ENCODE data around the gene HSPA1L. TPM values are rescaled to one million over a fixed set of nuclear protein-coding genes. Genes with fewer than 3 reads are reported as not detected.

HSPA1L gene
- total RNA-seq, 3 donors from 2014 or later, result 1.3 to 1.9 (median 1.6) TPM

DNA sequence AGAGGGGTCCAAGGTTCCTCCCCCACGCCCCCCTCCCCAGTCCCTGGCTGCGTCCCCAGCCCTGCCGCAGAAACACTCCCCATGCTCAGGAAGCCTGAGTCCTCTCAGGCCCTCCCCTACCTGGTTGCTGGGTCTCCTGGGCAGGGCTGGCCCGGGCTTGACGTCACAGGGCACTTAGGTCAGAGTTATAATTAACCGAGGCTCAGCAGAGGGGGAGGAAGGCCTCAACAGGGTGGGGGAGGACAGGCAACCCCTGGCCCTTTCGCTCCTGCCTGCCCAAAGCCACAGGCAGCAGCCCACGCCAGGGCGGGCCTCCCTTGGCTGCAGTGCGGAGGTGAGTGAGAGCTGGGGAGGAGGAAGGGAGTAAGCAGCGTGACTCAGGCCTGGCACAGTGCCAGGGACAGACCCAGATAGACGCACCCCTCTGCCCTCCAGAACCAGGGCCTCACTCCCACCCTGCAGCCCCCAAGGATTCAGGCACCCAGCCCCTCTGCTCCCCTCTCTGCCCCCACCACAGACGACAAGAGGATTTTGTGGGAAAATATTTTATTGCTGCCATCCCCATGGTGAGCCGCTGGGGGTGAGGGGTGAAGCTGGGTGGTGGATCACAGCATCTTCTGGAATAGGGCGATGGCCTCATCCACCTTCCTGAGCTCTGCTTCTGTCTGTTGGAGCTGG lies 38.0 kb downstream of the HSPA1L start, which contains the start of gene VWA7:
Gene VWA7, minus strand, starts transcription at position 340 of the 678 bp plus-strand sequence. CDS start 549 bp downstream, outside the sequence.
- H3K4me1 ChIP-seq, result peaks cover 6 to 8% of the 10 kb centered on the region in 2 donors
- peak; percentile 65 to 69 for DNase-seq (ENCODE audit: low spot score in 2 of 2)
- peak within 1 kb of the TSS in 2 of 3 donors; percentile 22 to 52 for H3K4me3 ChIP-seq
- peak within 1 kb of the TSS; percentile 71 to 80 for H3K27ac ChIP-seq
- no peaks in the 10 kb centered on the region for H3K9me3 ChIP-seq
- H3K27me3 ChIP-seq, result no peaks in the 10 kb centered on the region
- no peaks in the 10 kb centered on the region for H3K36me3 ChIP-seq
- intact Hi-C loops (cut with DNase I; ENCODE audit: low total_unique reads), result no loop called here
- no peak for TF ChIP-seq POLR2A (IDR thresholded peaks at IDR 0.05)
- TF ChIP-seq POLR2AphosphoS5 (IDR thresholded peaks at IDR 0.05), result peak in 1 of 3 donors; percentile 19

GRCh38 chr6:31776485-31776988 lies 38.5 kb downstream of the HSPA1L start:
- H3K9me3 ChIP-seq, result no peaks in the 10 kb centered on the region
- no peak for DNase-seq (ENCODE audit: low spot score in 2 of 2)
- peaks cover 6 to 8% of the 10 kb centered on the region in 2 donors for H3K4me1 ChIP-seq
- no peaks in the 10 kb centered on the region for H3K27me3 ChIP-seq
- no peaks in the 10 kb centered on the region for H3K36me3 ChIP-seq
- H3K4me3 ChIP-seq, result peak overlapping the region in 2 of 3 donors; percentile 22 to 52
- intact Hi-C loops (cut with DNase I; ENCODE audit: low total_unique reads), result no loop called here
- TF ChIP-seq POLR2A (IDR thresholded peaks at IDR 0.05), result no peak
- TF ChIP-seq, protein P1, sequence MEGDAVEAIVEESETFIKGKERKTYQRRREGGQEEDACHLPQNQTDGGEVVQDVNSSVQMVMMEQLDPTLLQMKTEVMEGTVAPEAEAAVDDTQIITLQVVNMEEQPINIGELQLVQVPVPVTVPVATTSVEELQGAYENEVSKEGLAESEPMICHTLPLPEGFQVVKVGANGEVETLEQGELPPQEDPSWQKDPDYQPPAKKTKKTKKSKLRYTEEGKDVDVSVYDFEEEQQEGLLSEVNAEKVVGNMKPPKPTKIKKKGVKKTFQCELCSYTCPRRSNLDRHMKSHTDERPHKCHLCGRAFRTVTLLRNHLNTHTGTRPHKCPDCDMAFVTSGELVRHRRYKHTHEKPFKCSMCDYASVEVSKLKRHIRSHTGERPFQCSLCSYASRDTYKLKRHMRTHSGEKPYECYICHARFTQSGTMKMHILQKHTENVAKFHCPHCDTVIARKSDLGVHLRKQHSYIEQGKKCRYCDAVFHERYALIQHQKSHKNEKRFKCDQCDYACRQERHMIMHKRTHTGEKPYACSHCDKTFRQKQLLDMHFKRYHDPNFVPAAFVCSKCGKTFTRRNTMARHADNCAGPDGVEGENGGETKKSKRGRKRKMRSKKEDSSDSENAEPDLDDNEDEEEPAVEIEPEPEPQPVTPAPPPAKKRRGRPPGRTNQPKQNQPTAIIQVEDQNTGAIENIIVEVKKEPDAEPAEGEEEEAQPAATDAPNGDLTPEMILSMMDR (IDR thresholded peaks at IDR 0.05), result no peak
- peak overlapping the region; percentile 71 to 80 for H3K27ac ChIP-seq

GRCh38 chr6:31775633-31776484 lies 39.2 kb downstream of the HSPA1L start:
- Histone ChIP-seq H3K27me3 (no peaks in the 10 kb centered on the region), H3K4me1 (peaks cover 6 to 8% of the 10 kb centered on the region in 2 donors), H3K27ac (no peak overlapping the region), H3K36me3 (no peaks in the 10 kb centered on the region), H3K4me3 (no peak overlapping the region), H3K9me3 (no peaks in the 10 kb centered on the region)
- no peak for TF ChIP-seq POLR2AphosphoS5 (IDR thresholded peaks at IDR 0.05)
- TF ChIP-seq POLR2A (IDR thresholded peaks at IDR 0.05), result no peak
- TF ChIP-seq, protein P1 (IDR thresholded peaks at IDR 0.05), result no peak
- intact Hi-C loops (cut with DNase I; ENCODE audit: low total_unique reads), result no loop called here
- DNase-seq (ENCODE audit: low spot score in 2 of 2), result no peak

GRCh38 chr6:31775184-31775583 lies 39.9 kb downstream of the HSPA1L start:
- no peaks in the 10 kb centered on the region for H3K9me3 ChIP-seq
- intact Hi-C loops (cut with DNase I; ENCODE audit: low total_unique reads), result no loop called here
- no peaks in the 10 kb centered on the region for H3K27me3 ChIP-seq
- no peak overlapping the region for H3K4me3 ChIP-seq
- no peak for DNase-seq (ENCODE audit: low spot score in 2 of 2)
- H3K36me3 ChIP-seq, result no peaks in the 10 kb centered on the region
- TF ChIP-seq POLR2AphosphoS5 (IDR thresholded peaks at IDR 0.05) (no peak), POLR2A (IDR thresholded peaks at IDR 0.05) (no peak)
- TF ChIP-seq, protein P1 (IDR thresholded peaks at IDR 0.05), result no peak
- no peak overlapping the region for H3K27ac ChIP-seq
- H3K4me1 ChIP-seq, result peaks cover 6 to 8% of the 10 kb centered on the region in 2 donors

GRCh38 chr6:31771992-31772358 lies 43.1 kb downstream of the HSPA1L start:
- intact Hi-C loops (cut with DNase I; ENCODE audit: low total_unique reads), result no loop called here
- Histone ChIP-seq H3K27ac (no peak overlapping the region), H3K4me3 (no peak overlapping the region), H3K36me3 (no peaks in the 10 kb centered on the region), H3K4me1 (peaks cover 4 to 6% of the 10 kb centered on the region in 2 donors), H3K9me3 (no peaks in the 10 kb centered on the region), H3K27me3 (no peaks in the 10 kb centered on the region)
- no peak for TF ChIP-seq POLR2AphosphoS5 (IDR thresholded peaks at IDR 0.05)
- TF ChIP-seq, protein P1 (IDR thresholded peaks at IDR 0.05), result no peak
- TF ChIP-seq POLR2A (IDR thresholded peaks at IDR 0.05), result no peak
- DNase-seq (ENCODE audit: low spot score in 2 of 2), result no peak

Measured in breast epithelium (tissue), 4 donors.